ENCODE data around the gene SRRM4.

The SRRM4 gene

DNA sequence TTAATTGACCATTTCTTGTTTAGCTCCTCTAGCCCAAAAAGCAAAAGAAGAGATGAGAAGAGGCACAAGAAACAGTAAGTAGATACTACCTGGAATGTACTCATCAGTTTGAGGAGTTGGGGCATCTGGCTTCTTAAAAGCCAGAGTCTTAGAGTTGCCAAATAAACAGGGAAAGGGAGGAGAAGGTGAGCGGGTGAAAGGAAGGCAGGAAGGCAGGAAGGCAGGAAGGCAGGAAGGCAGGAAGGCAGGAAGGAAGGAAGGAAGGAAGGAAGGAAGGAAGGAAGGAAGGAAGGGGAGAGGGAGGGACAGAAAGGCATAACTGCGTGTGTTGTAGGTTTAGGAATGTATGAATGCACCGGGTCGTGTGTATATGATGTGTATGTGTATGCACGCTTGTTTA is 140.7 kb downstream of the SRRM4 start:
- DNase-seq (ENCODE audit: low read depth): no peak
- H3K4me3 ChIP-seq (ENCODE audit: low read length): no peak overlapping the region
- TF ChIP-seq, protein P1, sequence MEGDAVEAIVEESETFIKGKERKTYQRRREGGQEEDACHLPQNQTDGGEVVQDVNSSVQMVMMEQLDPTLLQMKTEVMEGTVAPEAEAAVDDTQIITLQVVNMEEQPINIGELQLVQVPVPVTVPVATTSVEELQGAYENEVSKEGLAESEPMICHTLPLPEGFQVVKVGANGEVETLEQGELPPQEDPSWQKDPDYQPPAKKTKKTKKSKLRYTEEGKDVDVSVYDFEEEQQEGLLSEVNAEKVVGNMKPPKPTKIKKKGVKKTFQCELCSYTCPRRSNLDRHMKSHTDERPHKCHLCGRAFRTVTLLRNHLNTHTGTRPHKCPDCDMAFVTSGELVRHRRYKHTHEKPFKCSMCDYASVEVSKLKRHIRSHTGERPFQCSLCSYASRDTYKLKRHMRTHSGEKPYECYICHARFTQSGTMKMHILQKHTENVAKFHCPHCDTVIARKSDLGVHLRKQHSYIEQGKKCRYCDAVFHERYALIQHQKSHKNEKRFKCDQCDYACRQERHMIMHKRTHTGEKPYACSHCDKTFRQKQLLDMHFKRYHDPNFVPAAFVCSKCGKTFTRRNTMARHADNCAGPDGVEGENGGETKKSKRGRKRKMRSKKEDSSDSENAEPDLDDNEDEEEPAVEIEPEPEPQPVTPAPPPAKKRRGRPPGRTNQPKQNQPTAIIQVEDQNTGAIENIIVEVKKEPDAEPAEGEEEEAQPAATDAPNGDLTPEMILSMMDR (IDR thresholded peaks at IDR 0.05; ENCODE audit: insufficient read depth, low read depth, low read length, missing control alignments): no peak

DNA sequence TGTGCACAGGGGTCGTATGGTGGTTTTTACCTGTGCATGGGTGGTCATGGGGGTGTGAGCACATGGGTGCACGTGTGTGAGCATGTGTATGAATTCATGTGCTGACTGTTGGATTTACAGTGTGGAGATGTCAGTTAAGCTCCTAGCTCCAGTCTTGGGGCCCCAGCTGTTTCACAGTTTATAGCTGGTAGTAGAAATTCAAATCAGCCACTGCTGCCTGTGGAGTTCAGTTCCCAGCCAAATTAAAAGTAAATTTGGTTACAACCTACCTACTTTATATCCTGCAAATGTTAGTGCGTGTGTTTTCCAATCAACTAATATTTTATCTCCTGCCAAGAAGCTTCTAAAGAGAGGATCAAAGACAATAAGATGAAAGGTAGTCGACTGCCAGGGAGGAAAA is 141.4 kb downstream of the SRRM4 start:
- no peak for DNase-seq (ENCODE audit: low read depth)
- TF ChIP-seq, protein P1 (IDR thresholded peaks at IDR 0.05; ENCODE audit: insufficient read depth, low read depth, low read length, missing control alignments): no peak
- no peak overlapping the region for H3K4me3 ChIP-seq (ENCODE audit: low read length)

DNA sequence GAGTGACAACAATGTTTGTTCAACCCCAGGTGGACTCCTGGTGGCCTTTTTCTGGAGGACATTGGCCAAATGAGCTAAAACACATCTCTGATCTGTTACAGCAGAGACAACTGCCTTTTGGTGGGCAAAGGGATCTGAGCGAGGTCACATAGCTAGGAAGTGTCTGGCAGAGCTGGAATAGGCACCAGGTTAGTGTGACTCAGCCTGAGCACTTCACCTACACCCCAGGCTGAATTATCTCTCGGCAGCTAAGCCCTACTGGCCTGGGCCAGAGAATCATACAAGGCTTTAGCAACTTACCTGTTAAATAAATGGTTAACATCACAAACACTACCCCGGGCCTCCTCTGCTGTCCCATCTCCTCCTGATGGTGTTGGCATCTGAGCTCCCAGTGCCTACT is 147.2 kb downstream of the SRRM4 start:
- no peak overlapping the region for H3K4me3 ChIP-seq (ENCODE audit: low read length)
- TF ChIP-seq, protein P1 (IDR thresholded peaks at IDR 0.05; ENCODE audit: insufficient read depth, low read depth, low read length, missing control alignments): no peak
- no peak for DNase-seq (ENCODE audit: low read depth)

DNA sequence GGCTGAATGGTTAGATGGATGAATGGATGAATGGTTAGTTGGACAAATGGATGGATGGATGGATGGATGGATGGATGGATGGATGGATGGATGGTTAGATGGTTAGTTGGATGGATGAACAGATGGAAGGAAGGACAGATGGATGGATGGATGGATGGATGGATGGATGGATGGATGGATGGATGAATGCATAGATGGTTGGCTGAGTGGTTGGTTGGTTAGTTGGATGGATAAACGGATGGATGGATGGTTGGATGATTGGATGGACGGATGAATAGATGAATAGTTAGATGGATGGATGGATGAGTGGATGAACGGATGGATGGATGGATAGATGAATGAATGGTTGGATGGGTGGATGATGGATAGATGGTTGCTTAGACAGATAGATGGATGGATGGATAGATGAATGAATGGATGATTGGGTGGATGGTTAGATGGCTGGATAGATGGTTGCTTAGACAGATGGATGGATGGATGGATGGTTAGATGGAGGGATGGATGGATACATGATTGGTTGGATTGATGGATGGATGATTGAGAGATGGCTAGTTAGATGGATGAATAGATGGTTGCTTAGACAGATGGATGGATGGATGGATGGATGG is 148.6 kb downstream of the SRRM4 start:
- no peak for DNase-seq (ENCODE audit: low read depth)
- H3K4me3 ChIP-seq (ENCODE audit: low read length): no peak overlapping the region
- TF ChIP-seq, protein P1 (IDR thresholded peaks at IDR 0.05; ENCODE audit: insufficient read depth, low read depth, low read length, missing control alignments): no peak

DNA sequence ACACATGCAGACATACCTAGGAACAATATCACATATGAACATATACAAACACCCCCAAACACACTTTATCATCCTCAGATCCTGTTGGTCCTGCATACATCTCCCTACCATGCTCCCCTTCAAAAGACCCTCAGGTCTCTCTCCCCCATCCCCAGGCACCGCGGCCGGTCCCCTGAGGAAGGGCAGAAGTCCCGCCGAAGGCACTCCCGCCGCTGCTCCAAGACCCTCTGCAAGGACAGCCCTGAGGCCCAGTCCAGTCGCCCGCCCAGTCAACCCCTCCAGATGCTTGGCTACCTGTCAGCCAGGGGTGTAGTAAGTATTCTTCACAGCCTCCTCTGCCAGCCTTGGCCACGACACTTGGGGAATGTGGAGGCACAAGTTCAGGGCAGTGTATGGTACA is 149.2 kb downstream of the SRRM4 start:
- no peak overlapping the region for H3K4me3 ChIP-seq (ENCODE audit: low read length)
- TF ChIP-seq, protein P1 (IDR thresholded peaks at IDR 0.05; ENCODE audit: insufficient read depth, low read depth, low read length, missing control alignments): no peak
- DNase-seq (ENCODE audit: low read depth): no peak

DNA sequence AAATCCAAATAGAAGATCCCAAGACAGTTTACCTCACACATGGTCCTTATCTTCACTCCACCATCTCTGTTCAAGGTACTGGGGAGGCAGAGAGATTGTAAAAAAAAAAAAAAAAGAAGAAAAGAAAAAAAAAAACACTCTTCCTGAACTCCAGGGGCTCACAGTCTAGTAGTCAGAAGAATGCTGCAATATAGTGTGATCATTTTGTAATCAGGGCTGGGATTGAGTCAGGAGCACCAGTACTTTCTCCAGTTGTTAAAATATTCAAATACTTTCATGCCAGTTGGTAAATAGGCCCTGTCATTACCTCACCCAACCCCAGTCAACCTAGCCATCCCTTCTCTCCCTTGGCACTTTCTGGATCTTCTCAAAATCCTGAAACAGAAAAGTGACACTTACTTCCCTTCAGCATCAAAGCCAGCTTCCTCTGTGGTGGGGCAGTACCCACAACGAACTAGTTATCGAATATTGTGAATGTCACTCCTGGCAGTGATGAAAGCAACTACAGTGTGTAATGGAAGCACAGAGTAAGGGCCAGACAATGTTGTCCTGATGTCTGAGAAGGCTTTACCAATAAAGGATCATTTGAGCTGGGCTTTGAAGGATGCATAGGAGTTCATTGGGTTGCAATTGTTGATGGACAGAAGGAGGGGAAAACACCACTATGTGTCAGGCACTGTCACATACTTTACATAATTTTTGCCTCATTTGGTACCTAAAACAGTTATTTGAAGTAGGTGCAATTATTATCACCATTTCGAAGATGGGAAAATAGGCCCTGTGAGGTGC is 153.1 kb downstream of the SRRM4 start:
- TF ChIP-seq, protein P1 (IDR thresholded peaks at IDR 0.05; ENCODE audit: insufficient read depth, low read depth, low read length, missing control alignments): no peak
- no peak for DNase-seq (ENCODE audit: low read depth)
- no peak overlapping the region for H3K4me3 ChIP-seq (ENCODE audit: low read length)

Measured in epithelial cell of esophagus (primary cell).